Fibroblast of lung (primary cell): Measurements from ENCODE around the gene SLC8A3. TPM values are rescaled to one million over a fixed set of nuclear protein-coding genes. Genes with fewer than 3 reads are reported as not detected.
A peak's percentile ranks its signal among the peaks of the same experiment; 100 is the strongest.

ENCODE experiments used
- DNase-seq, 2 donors: peaks; one replicate each; pipeline versions ENCODE4 v3.0.0 to v3.0.0-alpha.2; 2010; ENCODE audit warnings: low read depth in 2 of 2
- H2AFZ ChIP-seq: 2 replicates; pipeline ENCODE4 v1.5.1; 2012; ENCODE audit warnings: low read length, control low read depth, inconsistent platforms
- H3K27ac ChIP-seq: 2 replicates; pipeline ENCODE4 v1.5.1; 2011; ENCODE audit warnings: low read length, control low read depth; ENCODE audit not compliant: insufficient read depth
- H3K27me3 ChIP-seq: 2 replicates; pipeline ENCODE4 v1.5.1; 2011; ENCODE audit warnings: mild to moderate bottlenecking, low read length; ENCODE audit not compliant: control insufficient read depth, insufficient read depth
- H3K36me3 ChIP-seq: 2 replicates; pipeline ENCODE4 v1.5.1; 2011; ENCODE audit warnings: low read length; ENCODE audit not compliant: control insufficient read depth, insufficient read depth
- H3K4me1 ChIP-seq: 2 replicates; pipeline ENCODE4 v1.5.1; 2011; ENCODE audit warnings: low read length; ENCODE audit not compliant: control insufficient read depth, insufficient read depth; ENCODE audit errors: extremely low read depth
- H3K4me2 ChIP-seq: 2 replicates; pipeline ENCODE4 v1.5.1; 2011; ENCODE audit warnings: low read length, control low read depth; ENCODE audit not compliant: insufficient read depth; ENCODE audit errors: extremely low read depth
- H3K4me3 ChIP-seq, 4 experiments: fragments of 200-600 bp in 1 of 4; sonication (generic) in 1 of 4; replicated peaks in 1 of 4; 2 replicates each; pipeline ENCODE4 v1.5.1; 2011 to 2016; ENCODE audit warnings: low read length in 4 of 4, low read depth in 3 of 4, mild to moderate bottlenecking in 3 of 4, control low read depth in 2 of 4, inconsistent platforms in 1 of 4, mixed read lengths in 1 of 4; ENCODE audit not compliant: insufficient read depth in 1 of 4; ENCODE audit errors: control extremely low read depth in 1 of 4
- H3K79me2 ChIP-seq: 2 replicates; pipeline ENCODE4 v1.5.1; 2012; ENCODE audit warnings: mild to moderate bottlenecking, low read length, inconsistent platforms; ENCODE audit not compliant: control insufficient read depth, insufficient read depth
- H3K9ac ChIP-seq: 2 replicates; pipeline ENCODE4 v1.5.1; 2011; ENCODE audit warnings: mild to moderate bottlenecking, low read length, control low read depth; ENCODE audit not compliant: insufficient read depth
- H3K9me3 ChIP-seq: 2 replicates; pipeline ENCODE4 v1.5.1; 2012; ENCODE audit warnings: low read depth, low read length; ENCODE audit not compliant: control insufficient read depth, insufficient read depth
- H4K20me1 ChIP-seq: 2 replicates; pipeline ENCODE4 v1.5.1; 2011; ENCODE audit warnings: low read length; ENCODE audit not compliant: control insufficient read depth, insufficient read depth; ENCODE audit errors: extremely low read depth
- EZH2 ChIP-seq: IDR thresholded peaks from 2 replicates; pipeline ENCODE4 v1.5.1; 2012; ENCODE audit warnings: low read length, control low read depth, mild to moderate bottlenecking; ENCODE audit errors: missing control alignments
- polyA plus RNA-seq, 2 donors: library from polyadenylated mRNA; depleted of rRNA in 1 of 2; stranded (reverse) in 1 of 2; unstranded in 1 of 2; fragments of >200 nt; gene quantifications; 2 replicates each; pipeline ENCODE4 v1.2.1, GENCODE V29; 2011 to 2012; ENCODE audit warnings: missing spikeins in 1 of 2
- total RNA-seq: library from RNA; depleted of rRNA; stranded (reverse); fragments of >200 nt; gene quantifications from 2 replicates; pipeline ENCODE4 v1.2.1, GENCODE V29; 2014
- TF ChIP-seq, protein P1 (sequence below), 2 donors: IDR thresholded peaks in 1 of 2; conservative IDR thresholded peaks in 1 of 2; 1 replicate in 1 of 2; 2 replicates in 1 of 2; pipeline ENCODE4 v1.5.1; 2011 to 2012; ENCODE audit warnings: low read length in 2 of 2, control low read depth in 1 of 2, inconsistent platforms in 1 of 2, low read depth in 1 of 2, mild to moderate bottlenecking in 1 of 2

SLC8A3 gene
- total and polyA plus RNA-seq, 2 donors (not counting 1 experiment from before 2014, with no cell fraction given), result under 0.01 to 0.03 TPM

GRCh38 chr14:70027785-70028428, 160.8 kb downstream of the SLC8A3 start:
- Histone ChIP-seq H3K9ac (no peak overlapping the region), H2AFZ (no peak overlapping the region), H3K4me1 (no peaks in the 10 kb centered on the region), H4K20me1 (no peaks in the 10 kb centered on the region), H3K27ac (no peak overlapping the region), H3K4me2 (no peak overlapping the region), H3K36me3 (no peaks in the 10 kb centered on the region), H3K4me3 (no peak overlapping the region), H3K27me3 (no peaks in the 10 kb centered on the region), H3K79me2 (no peaks in the 10 kb centered on the region), H3K9me3 (no peaks in the 10 kb centered on the region)
- TF ChIP-seq, protein P1, sequence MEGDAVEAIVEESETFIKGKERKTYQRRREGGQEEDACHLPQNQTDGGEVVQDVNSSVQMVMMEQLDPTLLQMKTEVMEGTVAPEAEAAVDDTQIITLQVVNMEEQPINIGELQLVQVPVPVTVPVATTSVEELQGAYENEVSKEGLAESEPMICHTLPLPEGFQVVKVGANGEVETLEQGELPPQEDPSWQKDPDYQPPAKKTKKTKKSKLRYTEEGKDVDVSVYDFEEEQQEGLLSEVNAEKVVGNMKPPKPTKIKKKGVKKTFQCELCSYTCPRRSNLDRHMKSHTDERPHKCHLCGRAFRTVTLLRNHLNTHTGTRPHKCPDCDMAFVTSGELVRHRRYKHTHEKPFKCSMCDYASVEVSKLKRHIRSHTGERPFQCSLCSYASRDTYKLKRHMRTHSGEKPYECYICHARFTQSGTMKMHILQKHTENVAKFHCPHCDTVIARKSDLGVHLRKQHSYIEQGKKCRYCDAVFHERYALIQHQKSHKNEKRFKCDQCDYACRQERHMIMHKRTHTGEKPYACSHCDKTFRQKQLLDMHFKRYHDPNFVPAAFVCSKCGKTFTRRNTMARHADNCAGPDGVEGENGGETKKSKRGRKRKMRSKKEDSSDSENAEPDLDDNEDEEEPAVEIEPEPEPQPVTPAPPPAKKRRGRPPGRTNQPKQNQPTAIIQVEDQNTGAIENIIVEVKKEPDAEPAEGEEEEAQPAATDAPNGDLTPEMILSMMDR (conservative IDR thresholded peaks at IDR 0.05 in 1 of 2, IDR thresholded peaks at IDR 0.05 in 1 of 2; ENCODE audit: low read depth in 1 of 2, low read length in 2 of 2), result peak; percentile 79 to 91
- TF ChIP-seq EZH2, result no peak
- DNase-seq, result peak; percentile 10 to 47

GRCh38 chr14:70023871-70024270, 164.9 kb downstream of the SLC8A3 start:
- H3K27me3 ChIP-seq, result no peaks in the 10 kb centered on the region
- no peaks in the 10 kb centered on the region for H3K36me3 ChIP-seq
- H3K27ac ChIP-seq, result no peak overlapping the region
- no peak overlapping the region for H3K4me2 ChIP-seq
- H3K9ac ChIP-seq, result no peak overlapping the region
- DNase-seq, result no peak
- no peak overlapping the region for H2AFZ ChIP-seq
- no peaks in the 10 kb centered on the region for H3K79me2 ChIP-seq
- no peak for TF ChIP-seq EZH2
- TF ChIP-seq, protein P1 (conservative IDR thresholded peaks at IDR 0.05 in 1 of 2, IDR thresholded peaks at IDR 0.05 in 1 of 2; ENCODE audit: low read depth in 1 of 2, low read length in 2 of 2), result no peak
- no peaks in the 10 kb centered on the region for H3K4me1 ChIP-seq
- no peaks in the 10 kb centered on the region for H4K20me1 ChIP-seq
- H3K4me3 ChIP-seq, result no peak overlapping the region
- H3K9me3 ChIP-seq, result no peaks in the 10 kb centered on the region

- Histone ChIP-seq H3K27me3 (no peaks in the 10 kb centered on the region), H2AFZ (no peak overlapping the region), H3K4me3 (no peak overlapping the region), H3K4me1 (no peaks in the 10 kb centered on the region), H3K79me2 (no peaks in the 10 kb centered on the region), H3K36me3 (no peaks in the 10 kb centered on the region), H3K9me3 (no peaks in the 10 kb centered on the region), H3K4me2 (no peak overlapping the region), H3K27ac (no peak overlapping the region), H4K20me1 (no peaks in the 10 kb centered on the region), H3K9ac (no peak overlapping the region)
- TF ChIP-seq, protein P1 (conservative IDR thresholded peaks at IDR 0.05 in 1 of 2, IDR thresholded peaks at IDR 0.05 in 1 of 2; ENCODE audit: low read depth in 1 of 2, low read length in 2 of 2), result no peak
- TF ChIP-seq EZH2, result no peak
- no peak for DNase-seq
Observed at GRCh38 chr14:70022771-70023445, 165.8 kb downstream of the SLC8A3 start.
